ENCODE measurements around the gene IER5. TPM values are rescaled to one million over a fixed set of nuclear protein-coding genes. Genes with fewer than 3 reads are reported as not detected.

The IER5 gene
- total RNA-seq, 1 experiment from 2014 or later = 20.4 TPM

DNA sequence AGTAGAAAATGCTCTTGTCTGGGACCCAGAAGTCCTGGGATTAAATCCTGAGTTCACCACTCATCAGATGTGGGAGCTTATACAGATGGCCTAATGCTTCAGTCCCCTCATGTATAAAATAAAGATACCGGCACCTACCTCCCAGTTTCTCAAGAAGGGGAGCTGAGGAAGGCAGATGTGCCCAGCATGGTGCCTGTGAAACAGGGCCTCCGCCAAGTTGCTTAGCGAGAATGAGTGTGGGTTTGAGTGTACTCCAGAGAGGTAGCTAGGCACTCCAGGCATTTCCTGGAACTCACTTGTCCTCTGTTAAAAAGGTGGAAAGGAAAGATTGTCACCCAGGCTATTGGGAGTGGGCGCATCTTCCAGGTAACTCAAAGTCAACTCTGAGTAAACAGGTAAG is 37.8 kb downstream of the IER5 start:
- TF ChIP-seq POLR2AphosphoS5 (IDR thresholded peaks at IDR 0.05; ENCODE audit: low read depth, low read length) = no peak
- TF ChIP-seq, protein P1, sequence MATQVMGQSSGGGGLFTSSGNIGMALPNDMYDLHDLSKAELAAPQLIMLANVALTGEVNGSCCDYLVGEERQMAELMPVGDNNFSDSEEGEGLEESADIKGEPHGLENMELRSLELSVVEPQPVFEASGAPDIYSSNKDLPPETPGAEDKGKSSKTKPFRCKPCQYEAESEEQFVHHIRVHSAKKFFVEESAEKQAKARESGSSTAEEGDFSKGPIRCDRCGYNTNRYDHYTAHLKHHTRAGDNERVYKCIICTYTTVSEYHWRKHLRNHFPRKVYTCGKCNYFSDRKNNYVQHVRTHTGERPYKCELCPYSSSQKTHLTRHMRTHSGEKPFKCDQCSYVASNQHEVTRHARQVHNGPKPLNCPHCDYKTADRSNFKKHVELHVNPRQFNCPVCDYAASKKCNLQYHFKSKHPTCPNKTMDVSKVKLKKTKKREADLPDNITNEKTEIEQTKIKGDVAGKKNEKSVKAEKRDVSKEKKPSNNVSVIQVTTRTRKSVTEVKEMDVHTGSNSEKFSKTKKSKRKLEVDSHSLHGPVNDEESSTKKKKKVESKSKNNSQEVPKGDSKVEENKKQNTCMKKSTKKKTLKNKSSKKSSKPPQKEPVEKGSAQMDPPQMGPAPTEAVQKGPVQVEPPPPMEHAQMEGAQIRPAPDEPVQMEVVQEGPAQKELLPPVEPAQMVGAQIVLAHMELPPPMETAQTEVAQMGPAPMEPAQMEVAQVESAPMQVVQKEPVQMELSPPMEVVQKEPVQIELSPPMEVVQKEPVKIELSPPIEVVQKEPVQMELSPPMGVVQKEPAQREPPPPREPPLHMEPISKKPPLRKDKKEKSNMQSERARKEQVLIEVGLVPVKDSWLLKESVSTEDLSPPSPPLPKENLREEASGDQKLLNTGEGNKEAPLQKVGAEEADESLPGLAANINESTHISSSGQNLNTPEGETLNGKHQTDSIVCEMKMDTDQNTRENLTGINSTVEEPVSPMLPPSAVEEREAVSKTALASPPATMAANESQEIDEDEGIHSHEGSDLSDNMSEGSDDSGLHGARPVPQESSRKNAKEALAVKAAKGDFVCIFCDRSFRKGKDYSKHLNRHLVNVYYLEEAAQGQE (IDR thresholded peaks at IDR 0.05; ENCODE audit: insufficient read depth in 1 of 2, low read depth in 2 of 2, low read length in 1 of 2) = no peak
- TF ChIP-seq TCF7L2 (IDR thresholded peaks at IDR 0.05; ENCODE audit: low read depth, low read length) = no peak
- H3K9me3 ChIP-seq (ENCODE audit: control insufficient read depth, insufficient read depth, low read depth, low read length) = no peaks in the 10 kb centered on the region
- H3K27me3 ChIP-seq (ENCODE audit: control insufficient read depth, insufficient read depth, low read length) = no peaks in the 10 kb centered on the region
- BruUV-seq (replicated peaks) = no TSS peak
- H3K36me3 ChIP-seq (ENCODE audit: control insufficient read depth, insufficient read depth, low read length) = no peaks in the 10 kb centered on the region
- peaks cover 34% of the 10 kb centered on the region for H3K4me1 ChIP-seq (ENCODE audit: control insufficient read depth, insufficient read depth, low read length)
- in situ Hi-C loops (cut with HindIII; ENCODE audit: low pct_unique_long_range_greater_than_20kb, low sequenced_read_pairs) = no loop called here
- ChIA-PET CTCF (no interaction called here), POLR2A (interaction anchor here (1.0 kb wide), 1 partner anchor 21 kb away, joined by 5 read pairs; no protein-coding TSS in a partner anchor)
- no peak for DNase-seq (ENCODE audit: low read depth, low spot score)
- H3K4me3 ChIP-seq (ENCODE audit: low read depth in 2 of 2, low read length in 2 of 2) = no peak overlapping the region
- intact Hi-C loops (cut with micrococcal nuclease; ENCODE audit: unreplicated experiment) = no loop called here
- H3K27ac ChIP-seq (ENCODE audit: low read length) = peak overlapping the region; percentile 66
- peak; percentile 2; the same call in 1 of the 2 replicates for ATAC-seq

DNA sequence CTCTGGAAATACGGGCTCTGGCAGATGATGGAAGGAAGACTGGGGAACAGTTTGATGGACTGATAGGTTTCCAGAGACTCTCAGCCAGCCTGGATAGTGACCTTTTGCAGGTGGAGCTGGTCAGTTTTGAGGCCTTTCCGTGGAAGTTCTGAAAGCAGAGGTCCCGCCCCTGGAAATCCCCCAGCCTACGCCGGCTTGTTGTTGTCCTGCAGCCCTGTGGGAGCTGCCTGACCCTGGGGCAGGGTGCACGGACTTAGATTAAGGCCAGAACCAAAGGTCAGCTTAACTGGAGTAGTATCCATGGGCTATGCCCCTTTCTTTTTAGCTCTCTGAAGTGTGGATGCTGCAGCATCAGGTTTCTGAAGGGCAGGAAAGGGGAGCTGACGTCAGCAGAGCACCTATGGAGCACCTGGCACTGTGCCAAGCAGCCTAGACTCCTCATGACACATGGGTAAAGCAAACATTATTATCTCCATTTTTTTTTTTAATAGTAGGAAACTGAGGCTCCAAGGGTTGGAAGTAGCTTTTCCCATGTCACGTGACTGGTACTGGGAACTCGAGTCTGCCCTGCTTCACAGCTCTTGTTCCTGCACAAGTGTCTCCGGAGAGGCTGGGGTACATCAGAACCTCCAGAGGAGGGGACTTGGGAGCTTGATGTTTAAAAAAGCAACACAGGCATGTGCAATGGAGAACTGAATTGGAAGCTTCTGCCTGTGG is 38.5 kb downstream of the IER5 start:
- Histone ChIP-seq H3K4me1 (ENCODE audit: control insufficient read depth, insufficient read depth, low read length) (peaks cover 34% of the 10 kb centered on the region), H3K27me3 (ENCODE audit: control insufficient read depth, insufficient read depth, low read length) (no peaks in the 10 kb centered on the region), H3K9me3 (ENCODE audit: control insufficient read depth, insufficient read depth, low read depth, low read length) (no peaks in the 10 kb centered on the region), H3K27ac (ENCODE audit: low read length) (peak overlapping the region; percentile 66), H3K36me3 (ENCODE audit: control insufficient read depth, insufficient read depth, low read length) (no peaks in the 10 kb centered on the region), H3K4me3 (ENCODE audit: low read depth in 2 of 2, low read length in 2 of 2) (no peak overlapping the region)
- in situ Hi-C loops (cut with HindIII; ENCODE audit: low pct_unique_long_range_greater_than_20kb, low sequenced_read_pairs) (no loop called here), intact Hi-C loops (cut with micrococcal nuclease; ENCODE audit: unreplicated experiment) (no loop called here)
- ATAC-seq (peak; percentile 69), DNase-seq (ENCODE audit: low read depth, low spot score) (no peak)
- ChIA-PET CTCF (interaction anchor here (0.7 to 1.2 kb wide), 2 partner anchors 15 to 16 kb away, joined by 3 read pairs; no protein-coding TSS in a partner anchor), POLR2A (interaction anchor here (0.7 to 1.0 kb wide), 2 partner anchors 22 to 70 kb away, joined by 3 to 5 read pairs; no protein-coding TSS in a partner anchor)
- BruUV-seq (replicated peaks) = no TSS peak
- TF ChIP-seq, protein P1 (IDR thresholded peaks at IDR 0.05; ENCODE audit: insufficient read depth in 1 of 2, low read depth in 2 of 2, low read length in 1 of 2) = no peak
- no peak for TF ChIP-seq CTCF (IDR thresholded peaks at IDR 0.05)
- no peak for TF ChIP-seq SIN3A (IDR thresholded peaks at IDR 0.05; ENCODE audit: borderline replicate concordance, insufficient read depth, low read depth, low read length)
- no peak for TF ChIP-seq POLR2AphosphoS5 (IDR thresholded peaks at IDR 0.05; ENCODE audit: low read depth, low read length)
- no peak for TF ChIP-seq TCF7L2 (IDR thresholded peaks at IDR 0.05; ENCODE audit: low read depth, low read length)
